Medulla oblongata (tissue), 1 donor: ENCODE results near the gene CBR4.

Source experiments
- DNase-seq: peaks from one replicate; pipeline ENCODE4 v3.0.0-alpha.2; 2015; ENCODE audit errors: extremely low spot score

The CBR4 gene

DNA sequence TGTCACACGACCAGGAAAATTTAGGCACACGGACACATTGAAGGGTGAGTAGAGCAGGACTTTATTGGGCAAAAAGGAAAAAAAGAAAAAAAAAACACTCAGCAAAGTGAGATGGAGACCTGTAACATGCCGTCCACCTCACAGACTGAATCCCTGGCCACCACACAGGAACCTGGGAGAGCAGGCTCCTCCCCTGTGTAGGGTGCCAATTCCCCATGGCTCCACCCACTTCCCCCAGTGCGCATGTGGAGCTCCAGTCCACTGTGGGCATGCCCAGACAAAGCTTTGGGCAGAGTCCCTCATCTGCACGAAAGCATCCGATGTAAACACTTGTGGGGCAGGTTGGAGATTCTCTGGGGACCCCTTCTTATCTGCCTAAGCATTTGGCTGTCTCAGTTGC is 23.6 kb upstream of the CBR4 start:
- DNase-seq, result no peak

DNA sequence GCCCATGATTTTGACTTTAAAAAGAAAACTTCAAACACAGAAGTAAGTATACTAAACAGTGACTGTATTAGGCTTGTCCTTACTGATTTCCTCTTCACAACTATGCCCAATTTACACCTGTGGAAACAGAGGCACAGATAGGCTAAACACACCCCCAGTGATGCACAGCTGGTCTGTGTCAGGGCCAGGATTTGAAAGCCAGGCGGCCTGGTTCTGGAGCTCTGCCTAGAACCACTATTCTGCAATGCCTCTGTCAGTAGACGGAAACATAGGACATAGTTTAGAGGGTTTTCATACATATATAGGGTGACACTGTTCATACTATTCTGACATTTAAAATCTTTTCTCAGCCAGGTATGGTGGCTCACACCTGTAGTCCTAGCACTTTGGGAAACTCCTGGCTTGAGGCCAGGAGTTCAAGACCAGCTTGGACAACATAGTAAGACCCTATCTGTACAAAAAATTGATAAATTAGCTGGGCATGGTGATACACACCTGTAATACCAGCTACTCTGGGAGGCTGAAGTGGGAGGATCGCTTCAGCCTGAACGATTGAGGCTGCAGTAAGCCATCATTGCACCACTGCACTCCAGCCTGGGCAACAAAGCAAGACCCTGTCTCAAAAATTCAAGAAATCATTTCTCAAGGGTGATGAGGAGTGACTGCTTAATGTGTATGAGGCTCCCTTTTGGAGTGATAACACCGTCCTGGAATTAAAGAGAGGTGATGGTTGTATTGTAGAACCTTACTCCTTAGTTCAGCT is 23.0 kb upstream of the CBR4 start:
- no peak for DNase-seq

DNA sequence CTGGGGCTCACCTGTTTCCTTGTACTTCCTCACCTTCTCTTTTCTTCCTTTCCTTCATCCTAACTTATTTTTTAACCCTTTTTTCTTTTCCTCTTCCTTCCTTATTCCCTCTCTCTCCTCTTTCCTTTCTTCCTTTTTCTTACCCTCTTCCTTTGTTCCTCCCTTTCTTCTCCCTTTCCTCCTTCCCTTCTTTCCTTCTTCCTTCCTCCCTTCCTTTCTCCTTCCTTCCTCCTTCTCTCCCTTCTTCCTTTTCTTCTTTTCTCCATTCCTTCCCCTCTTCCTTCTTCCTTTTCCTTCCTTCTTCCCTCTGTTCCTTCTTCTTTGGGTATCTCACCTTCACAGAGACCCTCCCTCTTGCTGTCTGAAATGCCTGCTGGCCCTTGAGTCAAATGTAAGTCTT is 22.1 kb upstream of the CBR4 start:
- no peak for DNase-seq

DNA sequence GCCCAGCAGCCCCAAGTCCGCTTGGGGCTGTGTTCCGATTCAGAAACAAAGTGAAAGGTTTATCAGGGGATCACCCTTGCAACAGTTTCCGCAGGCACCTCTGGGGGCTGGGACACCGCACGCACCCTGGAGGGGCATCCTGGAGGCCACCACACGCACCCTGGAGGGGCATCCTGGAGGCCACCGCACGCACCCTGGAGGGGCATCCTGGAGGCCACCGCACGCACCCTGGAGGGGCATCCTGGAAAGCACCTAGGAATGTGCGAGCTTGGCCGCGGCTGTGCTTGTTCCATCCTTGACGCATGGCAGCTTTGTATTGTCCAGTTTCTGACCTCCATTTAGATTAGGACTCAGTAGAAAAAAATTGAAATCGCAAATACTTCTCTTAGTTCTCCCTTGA is 21.3 kb upstream of the CBR4 start:
- no peak for DNase-seq

DNA sequence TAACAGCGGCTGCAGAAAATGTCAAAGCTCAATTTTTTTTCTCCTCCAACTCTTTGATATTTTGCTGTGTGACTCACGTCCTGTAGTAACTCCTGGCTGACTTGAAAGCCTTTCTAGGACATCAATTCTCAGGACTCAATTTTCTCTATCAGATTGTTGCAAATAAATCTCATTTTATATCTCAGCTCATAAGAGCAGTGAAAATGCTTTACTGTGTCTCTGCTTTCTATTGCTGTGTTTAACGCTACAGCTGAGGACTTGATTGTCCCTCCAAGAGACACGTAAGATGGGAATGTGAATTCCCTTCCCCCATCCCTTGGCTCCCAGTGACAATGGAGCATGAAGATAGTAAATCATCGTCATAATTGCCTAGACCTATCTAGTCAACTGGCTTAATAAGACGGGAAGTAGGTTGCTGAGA is 20.5 kb upstream of the CBR4 start:
- DNase-seq, result no peak

DNA sequence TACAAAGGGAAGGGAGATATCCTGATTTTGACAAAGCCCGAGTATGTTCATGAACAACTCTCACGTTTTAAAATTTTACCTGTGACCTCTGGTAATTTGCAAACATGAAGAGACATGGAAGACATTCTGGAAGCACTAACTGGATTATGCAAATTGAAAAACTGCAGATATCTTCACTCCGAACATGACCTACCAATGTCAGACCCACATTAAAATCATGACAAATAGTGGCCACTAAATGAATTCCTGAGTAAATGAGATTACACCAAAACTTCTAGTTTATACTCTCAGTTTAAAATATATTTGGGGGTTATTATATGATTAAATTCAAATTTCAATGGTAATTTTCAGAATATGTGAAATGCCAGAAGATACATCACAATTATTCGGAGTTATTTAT is 19.9 kb upstream of the CBR4 start:
- no peak for DNase-seq

DNA sequence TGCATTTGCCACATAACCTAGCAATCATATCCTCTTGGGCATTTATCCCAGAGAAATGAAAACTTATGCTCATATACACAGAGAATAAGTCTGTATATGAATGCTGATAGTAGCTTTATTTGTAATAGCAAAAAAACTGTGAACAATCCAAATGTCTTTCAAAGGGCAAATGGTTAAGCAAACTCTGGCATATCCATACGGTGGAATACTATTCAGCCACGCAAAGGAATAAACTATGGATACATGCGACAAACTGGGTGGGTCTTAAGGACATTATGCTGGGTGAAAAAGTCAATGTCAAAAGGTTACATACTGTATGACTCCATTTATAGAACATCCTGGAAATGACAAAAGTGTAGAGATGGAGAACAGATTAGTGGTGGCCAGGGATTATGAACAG is 17.6 kb upstream of the CBR4 start:
- no peak for DNase-seq

DNA sequence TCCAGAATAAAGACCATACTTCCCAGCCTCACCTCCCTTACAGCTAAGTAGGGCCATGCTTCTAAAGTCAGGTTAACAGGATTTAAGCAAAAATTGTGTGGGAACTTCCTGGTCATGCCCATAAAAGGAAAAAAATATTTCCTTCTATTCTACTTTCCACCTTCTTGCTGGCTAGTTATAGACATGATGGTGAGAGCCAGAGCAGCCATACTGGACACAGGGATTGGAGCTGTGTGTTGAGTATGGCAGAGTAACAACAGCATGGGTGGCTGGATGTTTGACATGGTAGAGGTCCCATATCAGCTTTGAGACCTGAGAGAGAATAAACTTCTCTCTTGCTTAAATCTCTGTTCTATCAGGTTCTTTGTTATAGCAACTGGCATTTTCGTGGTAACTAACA is 15.1 kb upstream of the CBR4 start:
- DNase-seq, result no peak

DNA sequence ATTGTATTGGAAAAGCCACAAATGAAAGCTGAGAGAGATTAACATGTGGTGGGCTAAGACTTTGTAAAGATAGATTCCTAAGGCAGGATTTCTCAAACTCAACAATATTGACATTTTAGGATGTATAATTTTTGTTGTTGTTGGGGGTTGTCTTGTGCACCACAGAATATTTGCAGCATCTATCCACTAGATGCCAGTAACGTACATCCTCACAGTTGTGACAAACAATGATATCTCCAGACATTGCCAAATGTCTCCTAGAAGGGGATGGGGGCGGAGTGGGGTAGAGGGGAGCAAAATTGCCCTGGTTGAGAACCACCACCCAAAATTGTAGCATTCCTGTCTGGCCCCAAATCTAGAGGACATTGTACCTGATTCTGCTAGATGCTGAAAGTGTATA is 14.7 kb upstream of the CBR4 start:
- DNase-seq, result peak; percentile 72

DNA sequence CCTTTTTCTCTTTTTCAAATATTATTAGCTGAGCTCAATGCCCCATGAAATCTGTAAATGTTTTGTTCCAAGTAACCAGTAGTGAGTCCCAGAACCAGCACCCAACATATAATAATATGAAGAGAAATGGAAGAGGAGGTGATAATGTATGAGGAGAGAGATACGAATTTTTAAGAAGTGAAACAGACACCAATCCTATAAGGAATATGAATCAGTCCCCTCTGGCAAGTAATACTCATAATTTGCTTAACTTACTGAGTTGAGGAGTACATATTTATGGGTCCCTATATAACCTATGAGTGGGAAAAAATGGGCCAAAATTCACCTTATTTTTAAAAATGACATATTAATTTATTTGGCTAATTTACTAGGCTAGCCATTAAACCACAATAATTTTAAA is 8.4 kb upstream of the CBR4 start:
- no peak for DNase-seq

DNA sequence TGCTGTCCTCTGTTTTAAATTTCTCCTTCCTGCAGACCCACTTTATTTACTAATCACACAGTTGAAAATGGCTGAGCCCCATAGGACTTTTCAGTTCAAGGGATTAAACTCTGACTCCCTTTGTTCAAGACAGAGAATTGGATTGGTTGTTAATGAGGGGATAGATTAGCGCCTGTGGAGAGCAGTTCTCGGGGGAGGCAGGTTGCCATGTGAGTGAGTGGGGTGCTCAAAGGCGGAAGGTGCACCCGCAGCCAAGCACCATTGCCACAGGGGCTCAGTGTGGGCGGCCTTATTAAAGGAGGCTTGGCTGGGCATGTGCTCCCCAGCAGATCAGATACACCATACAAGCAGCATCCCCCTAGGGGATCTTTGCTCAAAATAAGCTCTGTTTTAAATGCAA is 7.9 kb upstream of the CBR4 start:
- no peak for DNase-seq

DNA sequence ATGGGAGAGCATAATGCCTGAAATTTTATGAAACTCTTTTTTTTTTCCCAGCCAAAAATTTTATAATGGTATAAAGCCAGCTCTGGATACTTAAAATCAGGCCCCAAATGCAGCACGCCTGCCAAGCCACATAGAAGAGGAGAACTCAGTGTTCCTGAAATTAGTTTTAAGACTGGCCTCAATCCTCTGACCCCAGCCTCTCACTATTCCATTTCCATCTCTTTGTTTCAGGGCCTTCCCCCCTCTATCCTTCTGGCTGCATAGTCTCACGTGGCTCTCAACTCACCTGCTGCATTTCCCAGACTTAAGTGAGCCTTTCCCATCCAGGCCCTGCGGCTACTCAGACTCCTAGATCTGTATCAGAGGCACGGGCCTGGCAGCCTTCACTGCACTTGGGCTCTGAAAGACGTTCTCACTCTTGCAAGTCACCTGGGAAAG is 5.2 kb upstream of the CBR4 start:
- DNase-seq, result no peak

DNA sequence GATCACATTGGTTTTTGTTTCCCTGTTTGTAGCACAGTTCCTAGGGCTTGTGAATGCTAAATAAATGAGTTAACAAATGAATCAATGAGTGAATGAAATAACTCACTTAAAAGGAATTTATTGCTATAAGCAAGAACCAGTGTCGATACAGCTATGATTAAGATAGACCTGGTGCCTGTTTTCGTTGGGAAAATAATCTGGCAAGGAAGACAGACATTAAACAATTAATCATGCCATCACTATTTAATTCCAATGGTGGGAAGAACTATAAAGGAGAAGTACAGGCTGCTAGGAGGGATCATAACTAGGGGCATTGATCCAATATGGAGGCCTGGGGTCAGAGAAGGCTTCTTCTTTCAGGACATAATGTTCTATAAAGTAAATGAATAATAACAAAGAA is 4.5 kb upstream of the CBR4 start:
- DNase-seq, result no peak

DNA sequence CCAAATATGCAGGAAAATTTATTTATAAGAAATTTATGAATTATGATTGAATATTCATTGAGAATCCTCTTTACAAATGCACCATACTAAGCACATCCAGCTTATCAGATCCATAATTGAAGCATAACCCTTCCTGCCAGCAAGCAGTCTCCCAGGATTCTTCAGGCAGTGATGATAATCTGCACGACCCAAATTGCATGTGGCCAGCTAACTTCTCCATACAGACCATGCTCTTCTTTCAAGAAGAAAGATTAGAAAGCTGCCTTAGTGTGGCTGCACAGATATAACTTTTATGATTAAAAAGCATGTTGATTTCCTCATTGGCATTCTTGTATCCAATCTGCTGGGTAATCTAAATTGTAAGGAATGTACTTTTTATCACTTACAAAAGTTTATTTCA is 3.3 kb upstream of the CBR4 start:
- no peak for DNase-seq

DNA sequence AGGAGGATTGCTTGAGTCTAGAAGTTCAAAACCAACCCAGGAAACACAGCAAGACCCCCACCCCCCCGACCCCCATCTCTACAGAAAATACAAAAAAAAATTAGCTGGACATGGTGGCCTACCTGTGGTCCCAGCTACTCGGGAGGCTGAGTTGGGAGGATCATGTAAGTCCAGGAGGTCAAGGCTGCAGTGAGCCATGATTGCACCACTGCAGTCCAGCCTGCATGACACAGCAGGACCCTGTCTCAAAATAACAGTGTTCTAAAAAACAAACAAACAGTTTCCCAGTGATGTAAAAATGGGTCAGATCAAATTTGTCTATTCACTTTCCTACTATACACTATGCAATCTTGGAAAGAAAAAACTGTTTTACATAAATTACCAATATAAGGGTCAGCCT is 2.0 kb upstream of the CBR4 start:
- DNase-seq, result no peak

DNA sequence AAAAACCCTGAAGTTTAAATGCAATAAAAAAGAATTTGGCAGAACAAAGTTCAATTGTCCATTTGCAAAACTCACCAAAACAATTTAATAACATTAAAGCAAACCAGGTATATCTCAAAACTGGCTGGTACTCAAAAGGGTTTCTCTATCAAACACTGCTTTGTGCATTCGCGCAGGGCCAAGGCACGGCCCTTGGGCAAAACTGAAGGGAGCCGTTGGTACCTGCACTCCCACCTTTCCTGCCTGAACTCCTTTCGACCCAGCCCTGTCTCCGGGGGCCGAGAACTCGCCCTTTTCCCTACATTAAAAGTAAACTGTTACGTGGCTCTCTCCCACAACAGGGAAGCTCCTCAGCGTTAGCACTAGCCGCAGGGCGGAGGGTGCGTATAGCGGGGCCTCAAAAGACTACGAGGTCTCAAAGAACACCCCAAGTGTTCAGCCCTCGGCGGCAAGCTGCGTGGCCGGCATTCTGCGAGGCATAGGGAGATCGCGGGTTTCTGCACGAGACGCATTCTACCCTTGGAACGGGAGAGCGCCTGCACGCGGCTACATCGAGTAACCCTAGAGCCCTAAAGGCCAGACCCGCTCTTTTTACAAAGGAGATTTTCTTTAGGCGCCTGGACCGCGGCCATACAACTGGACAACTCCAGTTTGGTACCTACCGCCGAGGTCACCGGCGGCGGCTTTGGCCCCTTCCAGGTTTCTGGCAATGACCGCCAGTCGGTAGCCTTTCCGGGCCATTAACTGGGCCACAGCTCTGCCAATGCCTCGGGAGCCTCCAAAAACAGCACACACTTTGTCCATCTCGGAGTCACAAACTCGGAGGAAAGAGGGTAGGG is 550 bp downstream of the CBR4 start:
- DNase-seq, result peak; percentile 72

DNA sequence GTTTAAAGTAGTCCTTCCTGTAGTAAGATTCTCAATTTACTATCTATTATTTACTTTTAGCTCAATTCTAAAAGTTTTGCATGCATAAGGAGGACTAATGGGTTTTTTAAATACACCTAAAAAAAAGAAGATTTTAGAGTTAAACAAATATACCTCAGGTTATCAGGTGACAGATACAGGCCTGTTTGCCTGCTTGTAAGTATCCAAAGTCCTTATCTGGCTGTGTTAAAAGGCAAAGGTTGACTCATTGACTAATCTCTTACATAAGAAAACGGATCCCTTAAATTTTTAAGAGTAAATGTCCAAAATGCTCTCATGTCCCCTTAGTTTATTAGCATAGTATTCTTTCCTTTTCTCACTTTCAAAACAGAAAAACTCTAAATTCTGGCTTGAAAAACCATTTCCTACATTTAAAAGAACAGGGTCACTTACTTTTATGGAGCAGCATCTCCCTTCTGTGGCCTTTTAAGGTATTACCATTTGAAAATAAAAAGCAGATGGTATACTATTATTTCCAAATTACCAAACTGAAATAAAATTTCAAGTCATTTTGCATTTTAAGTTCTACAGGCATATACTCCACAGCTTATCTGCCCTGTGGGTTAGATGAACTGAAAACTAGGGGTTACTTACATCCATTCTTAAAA is 4.5 kb downstream of the CBR4 start:
- DNase-seq, result no peak

DNA sequence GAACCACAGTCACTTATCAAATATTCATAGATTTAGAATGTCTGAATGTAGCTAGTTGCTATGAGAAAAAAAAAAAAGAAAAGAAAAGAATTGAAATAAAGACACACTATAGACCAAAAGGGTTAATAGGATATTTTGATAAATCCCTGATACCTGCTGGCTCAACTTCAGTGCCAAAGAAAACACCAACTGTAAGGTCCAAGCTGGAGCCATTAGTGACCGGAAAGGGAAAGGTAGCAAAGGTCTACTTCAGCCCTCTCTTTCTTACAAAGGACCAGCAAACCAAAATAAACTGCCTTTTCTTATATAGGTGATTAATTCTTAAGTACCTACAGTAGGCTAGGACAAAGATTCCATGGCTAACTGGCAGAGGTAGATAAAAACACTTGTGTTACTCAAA is 9.7 kb downstream of the CBR4 start:
- no peak for DNase-seq

DNA sequence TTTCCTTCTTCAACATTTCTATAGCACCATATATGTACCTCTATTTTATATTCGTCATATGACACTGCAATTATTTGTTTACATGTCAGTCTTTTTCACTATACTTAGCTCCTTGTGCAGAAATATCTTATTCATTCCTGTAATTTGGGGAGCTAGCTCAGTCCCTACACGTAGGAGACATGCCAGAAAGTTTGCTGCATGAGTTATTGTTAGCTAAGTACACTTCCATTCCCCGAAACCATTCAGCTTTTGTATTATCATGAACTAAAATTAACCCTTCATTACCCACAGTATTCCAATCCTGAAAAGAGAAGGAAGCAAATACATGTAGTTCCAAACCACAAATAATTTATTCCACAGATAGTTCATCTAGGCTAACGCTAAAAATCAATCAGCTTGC is 10.2 kb downstream of the CBR4 start:
- DNase-seq, result no peak

DNA sequence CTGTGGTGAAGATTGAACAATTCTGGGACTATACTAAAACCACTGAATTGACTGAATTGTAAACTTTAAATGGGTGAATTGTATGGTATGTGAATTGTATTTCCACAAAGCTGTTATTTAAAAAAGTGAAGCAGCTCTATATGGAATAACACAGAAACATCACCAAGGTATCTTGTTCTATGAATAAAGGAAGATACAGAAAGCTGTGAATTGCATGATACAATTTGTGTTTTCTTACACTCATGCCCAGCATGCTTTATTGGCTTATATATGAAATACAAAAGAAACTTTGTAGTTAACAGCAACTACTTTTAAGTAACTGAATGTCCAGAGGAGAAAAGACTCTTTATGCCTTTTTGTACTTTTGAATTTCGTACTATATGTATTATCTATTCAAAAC is 11.5 kb downstream of the CBR4 start:
- no peak for DNase-seq

DNA sequence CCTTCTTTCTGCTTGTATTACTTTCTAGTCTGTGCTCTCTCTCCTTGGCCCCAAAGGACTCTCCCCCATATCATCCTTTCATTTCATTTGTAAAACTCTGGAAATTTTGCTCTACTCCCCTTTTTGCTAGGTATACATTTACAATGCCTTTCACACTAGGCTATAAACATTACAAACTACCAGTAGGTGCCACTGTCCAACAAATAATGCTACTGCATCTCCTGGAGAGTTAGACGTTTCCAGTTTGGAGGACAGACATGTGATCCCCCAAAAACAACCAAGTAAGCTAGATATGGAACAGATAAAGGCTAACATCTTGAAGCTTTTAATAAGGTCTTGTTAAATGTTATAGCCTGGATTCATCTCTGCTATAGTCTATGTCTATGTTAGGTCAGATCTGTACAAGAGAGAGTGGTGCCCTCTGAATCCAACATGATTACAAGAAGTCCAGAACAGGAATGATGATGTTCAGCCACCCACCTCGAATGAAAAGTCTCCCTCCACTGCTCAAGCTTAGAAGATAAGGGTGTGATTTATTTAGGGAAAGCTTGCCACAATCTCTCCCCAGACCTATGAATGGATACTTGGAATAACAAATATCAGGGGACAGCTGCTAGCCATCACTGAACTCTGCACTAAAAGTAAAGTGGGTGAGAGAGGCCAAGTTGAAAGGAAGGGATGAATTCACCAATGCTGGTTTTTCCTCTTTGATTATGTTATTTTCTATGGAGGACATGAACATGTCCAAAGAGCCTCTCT is 14.3 kb downstream of the CBR4 start:
- peak; percentile 53 for DNase-seq

DNA sequence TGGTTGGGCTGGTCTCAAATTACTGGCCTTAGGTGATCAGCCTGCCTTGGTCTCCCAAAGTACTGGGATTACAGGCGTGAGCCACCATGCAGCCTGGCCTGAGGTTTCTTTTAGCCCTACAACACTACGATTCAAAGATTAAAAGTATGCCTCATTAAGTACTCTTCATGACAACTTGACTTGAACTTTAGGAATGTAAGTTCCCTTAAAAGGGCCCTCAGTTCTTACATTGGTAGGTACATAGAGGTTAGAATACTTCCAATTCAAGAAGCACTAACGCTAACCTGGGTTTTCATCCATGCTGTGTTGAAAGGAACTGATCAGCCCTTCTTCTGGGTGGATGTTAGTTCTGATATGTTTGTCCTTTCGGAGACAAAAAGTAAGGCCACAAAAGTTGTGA is 15.1 kb downstream of the CBR4 start:
- no peak for DNase-seq
